GM18508 (cell line): ENCODE measurements around the gene HAUS1.

Experiments
- ATAC-seq: cut with Tn5 transposase; IDR thresholded peaks from one replicate; pipeline ENCODE4 v1.9.1; 2021; ENCODE audit warnings: moderate number of reproducible peaks; ENCODE audit not compliant: insufficient read depth, unreplicated experiment

Gene HAUS1, protein sequence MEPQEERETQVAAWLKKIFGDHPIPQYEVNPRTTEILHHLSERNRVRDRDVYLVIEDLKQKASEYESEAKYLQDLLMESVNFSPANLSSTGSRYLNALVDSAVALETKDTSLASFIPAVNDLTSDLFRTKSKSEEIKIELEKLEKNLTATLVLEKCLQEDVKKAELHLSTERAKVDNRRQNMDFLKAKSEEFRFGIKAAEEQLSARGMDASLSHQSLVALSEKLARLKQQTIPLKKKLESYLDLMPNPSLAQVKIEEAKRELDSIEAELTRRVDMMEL

DNA sequence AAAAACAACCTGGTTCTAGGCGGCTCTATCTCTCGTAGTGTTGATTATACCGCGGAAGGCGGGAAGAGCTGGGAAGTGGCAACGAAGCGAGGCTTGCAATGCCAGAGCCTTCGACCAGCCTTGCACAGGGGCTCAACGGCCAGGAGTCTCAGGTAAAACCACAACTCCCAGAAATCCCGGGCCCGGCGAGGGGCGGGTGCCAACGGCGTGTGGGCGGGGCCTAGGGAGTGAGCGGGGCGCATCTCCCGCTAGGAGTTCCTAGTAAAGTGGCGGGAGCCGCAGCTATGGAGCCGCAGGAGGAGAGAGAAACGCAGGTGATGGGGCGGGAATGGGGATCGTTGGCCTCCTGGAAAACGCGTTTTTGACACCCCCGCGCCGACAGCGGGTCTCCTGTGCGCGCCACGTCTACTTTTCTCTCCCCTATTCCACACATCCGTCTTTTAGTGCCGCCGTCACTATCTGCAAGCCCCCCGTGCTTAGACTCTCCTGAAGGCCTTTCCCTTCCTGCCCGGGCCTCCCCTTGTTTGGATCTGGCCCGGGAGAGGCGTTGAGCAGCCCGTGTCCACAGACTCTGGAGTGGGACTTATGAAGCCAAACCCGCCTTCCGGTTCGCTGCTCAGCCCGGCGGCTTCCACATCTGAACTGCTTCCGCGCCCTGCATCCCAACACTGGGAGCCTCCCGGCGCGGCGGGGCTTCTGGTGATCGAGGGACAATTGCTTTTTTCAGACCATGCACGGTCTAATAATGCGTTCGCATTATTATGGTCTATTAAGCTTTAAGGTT lies at the start of gene HAUS1:
TSS of gene HAUS1 (plus strand) at position 258 of the 784 bp plus-strand sequence. CDS start at position 285, 27 bp downstream.
- ATAC-seq = peak; percentile 57

DNA sequence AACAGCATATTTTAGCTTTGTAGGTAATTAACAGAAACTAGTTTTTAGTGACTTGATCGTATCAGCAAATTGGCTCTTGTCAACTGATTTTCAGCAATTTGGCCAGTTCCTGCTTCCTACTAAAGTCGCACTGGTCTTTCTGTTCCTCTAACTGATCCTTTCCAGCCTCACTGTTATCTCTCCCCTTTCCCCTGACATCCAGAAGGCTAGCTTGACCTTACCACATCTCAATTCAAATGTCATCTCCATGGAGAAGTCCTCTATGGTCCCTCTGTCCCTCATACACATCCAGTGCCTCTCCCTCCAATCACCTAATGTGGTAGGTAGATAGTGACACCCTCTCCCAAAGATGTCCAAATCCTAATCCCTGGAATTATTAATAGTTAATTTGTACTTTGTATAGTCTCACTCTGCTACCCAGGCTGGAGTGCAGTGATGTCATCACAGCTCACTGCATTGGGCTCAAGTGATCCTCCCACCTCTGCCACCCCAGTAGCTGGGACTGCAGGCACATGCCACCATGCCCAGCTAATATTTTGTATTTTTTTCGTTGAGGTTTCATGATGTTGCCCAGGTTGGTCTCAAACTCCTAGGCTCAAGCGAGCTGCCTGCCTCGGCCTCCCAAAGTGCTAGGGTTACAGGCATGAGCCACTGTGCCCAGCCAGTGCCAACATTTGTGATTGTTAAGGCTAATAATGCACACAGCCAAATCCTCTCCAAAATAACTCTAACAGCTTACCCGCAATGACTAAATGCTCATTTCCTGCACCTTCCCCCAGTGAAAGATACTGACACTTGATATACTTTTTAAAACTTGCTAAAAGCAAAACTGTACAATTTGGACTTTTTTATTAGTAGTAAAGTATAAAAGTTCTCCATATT lies 49.0 kb upstream of the HAUS1 start:
- ATAC-seq = no peak

DNA sequence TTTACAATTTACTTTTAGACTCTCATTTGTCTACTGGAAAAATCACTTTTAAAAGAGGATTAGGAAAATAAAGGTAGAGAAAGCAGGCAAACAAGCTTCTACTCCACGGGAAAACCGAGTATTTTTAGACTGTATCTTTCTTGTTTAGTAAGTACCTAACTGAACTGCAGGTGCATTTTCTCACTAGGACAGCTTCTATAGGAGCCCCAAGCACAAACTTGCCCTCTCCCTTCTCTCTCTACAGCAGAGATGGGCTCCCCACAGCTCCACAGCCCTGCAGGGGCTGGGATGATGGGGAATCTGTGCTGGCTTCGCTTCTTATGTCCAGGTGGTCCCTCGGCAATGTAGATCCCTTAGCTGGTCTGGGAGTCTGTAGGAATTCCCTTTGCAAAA lies 48.4 kb upstream of the HAUS1 start:
- no peak for ATAC-seq

DNA sequence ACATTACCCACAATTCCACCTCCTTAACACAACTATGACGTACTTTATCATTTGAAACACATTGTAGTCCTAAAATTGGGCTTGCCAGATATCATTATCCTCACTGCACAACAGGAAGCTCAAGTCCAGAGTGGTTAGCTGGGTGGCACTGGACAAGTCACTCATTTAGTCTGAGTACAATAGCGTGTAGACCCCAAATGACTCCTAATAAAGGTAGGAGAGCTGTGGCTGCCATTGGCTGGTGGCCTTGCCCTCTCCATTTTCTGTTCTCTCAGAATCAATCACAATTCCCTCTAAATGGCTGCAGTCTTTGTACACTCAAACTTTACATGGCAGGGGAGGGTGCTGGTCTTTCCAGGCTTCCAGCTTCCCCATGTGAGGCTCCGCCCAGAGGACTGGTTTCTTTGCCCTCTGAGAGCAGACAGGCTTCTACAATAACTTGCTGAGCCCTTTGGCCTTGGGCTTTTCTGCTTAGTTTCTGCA lies 43.8 kb upstream of the HAUS1 start:
- no peak for ATAC-seq

DNA sequence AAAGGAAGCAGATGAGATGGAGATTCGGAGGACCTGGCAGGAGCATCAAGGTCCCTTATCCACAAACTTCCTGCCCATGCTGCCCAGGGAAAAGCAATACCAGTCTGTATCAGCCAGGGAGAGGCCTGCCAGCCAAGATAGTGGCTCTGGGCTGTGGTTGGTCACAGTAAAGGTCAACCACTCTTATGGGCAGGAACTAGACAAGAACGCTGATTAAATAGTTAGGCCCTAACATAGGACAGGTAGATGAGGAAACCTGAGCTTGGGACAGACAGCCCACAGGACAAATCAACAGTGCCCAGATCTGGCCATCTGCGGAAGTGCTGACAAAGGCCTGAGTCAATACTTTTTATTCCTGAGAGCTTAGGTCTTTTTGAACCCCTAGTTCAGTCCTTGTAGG lies 42.8 kb upstream of the HAUS1 start:
- no peak for ATAC-seq

DNA sequence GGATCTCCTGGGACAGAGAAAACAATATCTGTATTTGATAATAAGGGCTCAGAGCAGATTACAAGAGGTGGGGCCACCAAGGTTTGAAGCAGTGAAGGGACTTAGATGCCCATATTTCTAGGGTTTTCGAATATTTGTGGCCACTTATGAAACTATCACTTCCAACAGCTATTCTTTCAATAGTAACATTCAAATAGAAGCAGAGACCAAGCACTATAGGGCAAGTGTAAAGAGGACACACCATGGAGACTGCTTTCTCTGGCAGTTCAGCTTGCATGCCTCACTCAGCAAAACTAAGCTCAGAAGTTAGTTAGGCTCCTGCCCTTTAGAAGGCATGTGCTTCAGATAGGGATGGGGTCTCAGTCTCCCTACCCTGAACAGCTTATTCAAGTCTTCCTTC lies 42.4 kb upstream of the HAUS1 start:
- ATAC-seq = no peak

DNA sequence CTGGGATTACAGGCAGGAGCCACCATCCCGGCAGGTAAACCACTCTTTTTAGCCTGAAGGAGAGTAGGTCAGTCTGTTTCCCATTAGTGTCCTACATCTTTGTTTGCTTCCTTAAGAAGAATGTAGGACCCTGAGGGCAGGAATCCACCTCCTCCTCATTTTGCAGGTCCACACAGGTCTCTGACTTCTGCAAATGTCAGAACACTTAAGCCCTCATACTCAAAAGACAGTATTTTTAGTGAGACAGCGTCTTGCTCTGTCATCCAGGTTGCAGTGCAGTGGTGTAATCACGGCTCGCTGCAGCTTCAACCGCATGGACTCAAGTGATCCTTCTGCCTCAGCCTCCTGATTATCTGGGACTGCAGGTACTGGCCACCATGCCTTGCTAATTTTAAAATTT lies 41.4 kb upstream of the HAUS1 start:
- no peak for ATAC-seq

DNA sequence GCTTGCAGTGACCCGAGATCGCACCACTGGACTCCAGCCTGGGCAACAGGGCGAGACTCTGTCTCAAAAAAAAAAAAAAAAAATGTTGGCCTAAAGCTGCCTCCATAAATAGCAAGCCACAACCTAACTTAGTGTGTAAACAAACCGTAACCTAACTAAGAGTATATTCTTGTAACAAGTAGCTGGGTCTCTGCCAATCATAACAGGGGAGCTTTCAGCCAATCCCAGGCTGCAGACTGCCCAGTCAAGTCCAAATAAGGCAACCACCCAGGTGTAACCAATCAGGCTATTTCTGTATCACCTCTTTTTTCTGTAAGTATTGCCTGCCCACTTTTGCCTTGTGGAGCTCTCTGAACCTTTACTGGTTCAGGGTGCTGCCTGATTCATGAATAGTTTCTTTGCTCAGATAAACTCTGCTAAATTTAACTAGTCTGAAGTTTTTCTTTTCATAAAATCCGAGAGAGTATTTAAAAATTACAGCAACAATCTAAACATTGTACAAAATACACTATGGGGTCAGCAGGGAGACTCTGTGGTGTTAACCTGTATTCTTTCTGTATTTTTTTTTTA lies 36.7 kb upstream of the HAUS1 start:
- no peak for ATAC-seq

DNA sequence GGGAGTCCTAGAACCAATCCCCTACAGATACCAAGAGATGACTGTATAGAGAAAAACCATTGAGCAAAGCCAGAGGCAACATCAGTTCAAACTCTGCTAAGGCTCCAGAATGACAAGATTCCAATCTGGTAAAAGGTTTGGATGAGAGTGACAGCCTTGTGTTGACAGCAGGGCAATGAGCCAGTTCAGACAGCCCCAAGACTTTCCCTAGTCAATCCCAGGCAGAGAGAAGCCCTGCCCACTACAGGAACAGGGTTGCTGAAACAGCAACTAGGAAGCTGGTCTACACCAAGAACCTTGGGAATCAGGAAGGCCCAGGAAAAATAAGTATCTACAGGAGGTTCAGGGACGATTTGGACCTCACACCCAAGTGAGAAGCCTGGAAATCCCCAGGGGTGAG lies 35.4 kb upstream of the HAUS1 start:
- ATAC-seq = no peak

DNA sequence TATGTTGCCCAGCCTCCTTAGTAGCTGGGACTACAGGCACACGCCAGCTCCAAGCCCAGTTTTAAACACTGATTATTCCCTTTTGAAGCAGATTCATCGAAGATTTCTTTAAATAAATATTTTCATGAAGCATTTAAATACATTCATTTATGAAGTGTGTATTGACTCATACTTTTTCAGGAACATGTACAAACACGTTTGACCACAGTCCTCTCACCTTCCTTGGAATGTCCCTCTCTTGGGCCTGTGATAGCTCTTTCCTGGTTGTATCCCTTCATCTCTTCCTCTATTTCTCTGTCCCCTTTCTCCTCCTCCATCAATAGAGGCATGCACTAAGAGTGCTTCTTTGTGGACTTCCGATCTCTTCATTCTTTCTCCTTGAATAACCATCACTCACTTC lies 34.7 kb upstream of the HAUS1 start:
- no peak for ATAC-seq

DNA sequence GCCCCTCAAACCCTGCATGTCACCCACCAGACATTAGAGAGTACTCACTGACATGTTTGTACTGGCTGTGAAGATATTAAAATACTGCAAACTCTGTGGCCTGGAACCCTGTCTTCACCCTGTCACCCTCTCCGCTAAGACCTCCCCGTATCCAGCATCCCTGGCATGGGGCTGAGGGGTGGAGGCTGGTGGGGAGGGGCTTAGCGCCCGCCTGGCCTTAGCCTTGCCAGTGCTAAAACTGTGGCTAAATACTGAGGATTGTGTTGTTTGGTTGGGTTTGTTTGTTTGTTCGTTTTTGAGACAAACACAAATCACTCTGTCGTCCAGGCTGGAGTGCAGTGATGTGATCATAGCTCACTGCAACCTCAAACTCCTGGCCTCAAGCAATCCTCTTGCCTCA lies 34.0 kb upstream of the HAUS1 start:
- ATAC-seq = no peak

DNA sequence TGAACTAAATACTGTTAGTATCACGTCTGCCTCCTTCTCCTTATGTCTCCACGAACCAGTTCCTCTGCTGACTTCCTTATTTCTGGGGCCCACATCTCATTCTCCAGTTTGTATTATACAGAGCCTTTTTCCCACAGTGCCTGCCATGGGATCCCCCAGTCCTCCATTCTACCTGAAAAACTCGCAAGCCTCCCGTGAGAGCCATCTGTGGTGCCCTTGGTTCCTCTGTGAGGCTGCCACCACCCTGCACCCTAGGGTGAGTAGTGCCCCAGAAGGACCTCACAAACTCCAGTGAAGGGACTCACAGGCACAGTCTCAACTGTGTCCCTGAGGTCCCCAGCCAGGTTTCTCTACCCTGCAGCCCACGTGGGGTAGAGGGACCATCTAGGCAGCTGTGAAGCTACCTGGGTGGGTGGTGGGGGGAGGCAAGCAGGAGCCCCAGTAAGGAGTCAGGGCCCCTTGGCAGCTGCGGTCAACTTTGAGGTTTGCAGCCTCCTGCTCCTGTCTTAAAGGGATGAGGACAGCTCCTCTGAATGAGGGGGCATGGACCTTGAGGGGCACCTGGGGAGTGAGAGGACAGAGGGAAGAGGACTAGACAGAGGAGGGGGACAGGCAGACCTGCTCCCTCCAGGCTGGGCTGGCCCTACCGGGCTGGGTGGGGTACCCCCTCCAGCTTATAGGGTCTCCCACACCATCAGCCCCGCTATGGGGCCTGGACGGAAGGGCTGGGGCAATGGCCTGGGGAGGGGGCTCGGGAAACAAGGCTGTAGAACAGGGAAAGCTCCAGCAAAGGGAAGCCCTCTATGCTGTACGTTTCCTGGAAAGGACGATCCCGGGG lies 33.2 kb upstream of the HAUS1 start:
- no peak for ATAC-seq

DNA sequence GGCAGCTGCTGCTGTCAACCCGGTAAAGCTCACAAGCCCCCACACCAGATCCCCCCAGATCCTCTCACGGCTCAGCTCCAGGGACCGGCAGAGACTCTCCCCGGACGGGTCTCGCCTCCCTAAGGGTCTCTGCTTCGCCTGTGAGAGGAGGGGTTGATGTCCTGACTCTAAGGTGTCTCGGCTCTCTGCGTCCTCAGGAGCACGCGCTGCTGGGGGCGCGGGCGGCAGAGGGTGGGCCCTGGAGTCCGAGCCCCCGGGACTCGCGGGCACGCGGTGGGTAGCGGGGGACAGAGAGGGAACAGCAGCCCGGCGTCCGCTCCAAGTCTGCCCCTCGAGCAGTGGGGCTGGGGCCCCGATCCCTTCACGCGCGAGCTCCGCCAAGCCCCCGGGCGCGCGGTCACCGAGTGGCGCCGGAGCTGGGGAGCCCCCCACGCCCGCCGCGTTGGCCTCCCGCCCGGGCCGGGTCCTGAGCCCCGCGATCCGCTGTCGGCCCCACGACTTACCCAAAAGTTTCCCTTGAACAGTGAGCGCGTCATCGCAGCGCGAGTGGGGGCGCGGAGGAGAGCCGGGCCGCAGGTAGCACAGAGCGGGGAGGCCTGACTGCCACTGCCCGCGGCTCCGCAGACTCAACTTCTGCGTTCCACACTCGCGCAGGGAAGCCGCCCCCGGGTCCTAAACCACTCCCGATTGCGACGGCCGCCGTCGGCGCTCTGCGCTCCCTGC lies 32.4 kb upstream of the HAUS1 start, which contains the start of gene PSTPIP2:
TSS of gene PSTPIP2 (minus strand) at position 608 of the 723 bp plus-strand sequence. CDS start at position 536, 72 bp downstream.
- no peak for ATAC-seq

DNA sequence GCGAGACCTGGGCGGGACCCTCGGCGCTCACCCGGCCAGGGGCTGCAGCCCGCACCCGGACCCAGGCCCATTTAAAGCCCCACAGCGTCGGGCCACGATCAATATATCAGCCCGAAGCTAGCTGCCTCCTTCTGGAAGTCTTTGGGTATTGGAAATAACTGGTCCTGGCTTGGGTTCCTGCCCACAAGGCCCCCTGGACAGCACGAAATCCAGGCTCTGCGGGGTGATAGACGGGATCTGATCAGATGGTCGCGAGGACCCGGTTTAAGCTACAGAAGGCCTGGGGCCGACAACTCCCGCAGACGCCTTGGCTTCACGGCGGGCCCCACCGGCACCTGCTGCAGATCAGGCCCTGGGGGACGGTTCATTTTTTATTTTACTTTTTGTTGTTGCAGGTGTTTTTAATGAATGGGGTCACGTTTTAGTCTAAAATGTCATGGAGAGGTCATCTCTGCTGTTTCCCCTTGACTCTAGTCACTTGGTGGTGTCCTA lies 31.8 kb upstream of the HAUS1 start:
- no peak for ATAC-seq

DNA sequence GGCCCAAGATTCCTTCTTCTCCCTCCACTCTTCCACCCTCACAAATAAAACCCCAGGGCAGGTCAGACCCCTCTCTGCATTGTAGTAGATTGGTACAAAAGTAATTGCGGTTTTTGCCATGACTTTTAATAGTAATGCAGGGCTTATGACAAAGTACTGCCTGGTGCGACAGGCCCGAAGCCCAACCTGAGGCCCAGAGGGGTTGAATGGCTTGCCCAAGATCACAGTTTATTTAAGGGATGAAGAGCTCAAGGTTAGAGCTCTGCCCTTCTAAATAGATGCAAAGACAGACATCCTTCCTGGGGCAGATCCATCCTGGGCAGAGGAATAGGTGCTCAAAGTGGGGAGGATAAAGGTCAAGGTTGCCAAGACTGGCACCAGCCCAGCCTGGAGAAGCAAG lies 31.2 kb upstream of the HAUS1 start:
- no peak for ATAC-seq

DNA sequence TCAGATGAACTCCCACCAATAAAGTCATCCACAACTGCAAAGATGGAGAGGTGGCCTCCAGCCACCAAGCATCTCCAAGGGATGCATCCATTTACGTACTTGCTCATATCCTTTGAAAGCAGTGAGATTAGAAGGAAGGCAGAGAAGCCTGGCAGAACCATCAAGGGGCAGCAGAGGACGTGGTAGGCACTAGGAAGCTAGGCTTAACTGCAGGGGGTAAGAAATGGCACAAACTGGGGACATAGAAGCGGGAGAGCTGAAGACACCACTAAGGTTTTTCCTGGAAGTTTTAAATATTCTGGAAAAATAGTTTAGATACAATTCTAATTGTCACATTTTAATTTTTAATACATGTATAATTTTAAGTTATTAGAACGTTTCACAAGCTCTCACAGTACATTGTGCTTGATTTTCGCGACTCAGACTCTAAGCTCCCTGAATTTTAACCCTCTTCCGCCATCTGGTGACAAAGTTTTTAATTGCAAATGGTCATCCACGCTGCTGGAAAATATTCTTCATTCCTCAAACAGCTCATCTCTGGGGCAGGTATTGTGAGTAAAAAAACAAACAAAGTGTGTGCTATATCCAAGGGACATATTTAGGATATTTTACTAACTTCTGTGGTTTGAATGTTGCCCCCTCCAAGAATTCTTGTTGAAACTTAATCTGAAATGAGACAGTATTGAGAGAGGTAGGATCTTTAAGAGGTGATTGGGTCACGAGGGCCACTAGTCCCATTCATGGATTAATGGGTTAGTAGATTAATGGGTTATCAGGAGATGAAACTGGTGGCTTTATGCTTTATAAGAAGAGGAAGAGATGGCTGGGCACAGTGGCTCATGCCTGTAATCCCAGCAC lies 30.5 kb upstream of the HAUS1 start:
- ATAC-seq = no peak

DNA sequence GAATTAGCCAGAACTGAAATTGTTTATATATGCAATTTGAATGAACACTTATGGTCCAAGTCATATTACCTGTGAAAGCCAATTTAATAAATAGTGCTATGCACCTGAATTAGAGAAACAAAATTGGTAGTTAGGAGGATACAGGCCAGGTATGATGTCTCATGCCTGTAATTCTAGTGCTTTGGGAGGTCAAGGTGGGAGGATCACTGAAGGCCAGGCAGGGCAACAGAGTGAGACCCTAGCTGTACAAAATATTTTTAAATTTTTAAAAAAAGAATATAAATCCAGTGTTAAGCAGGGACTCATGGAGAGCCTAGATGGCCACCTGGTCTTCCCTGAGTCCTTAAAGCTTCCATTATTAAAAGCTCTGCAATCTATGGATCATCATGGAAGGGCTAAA lies 24.8 kb upstream of the HAUS1 start:
- ATAC-seq = no peak

DNA sequence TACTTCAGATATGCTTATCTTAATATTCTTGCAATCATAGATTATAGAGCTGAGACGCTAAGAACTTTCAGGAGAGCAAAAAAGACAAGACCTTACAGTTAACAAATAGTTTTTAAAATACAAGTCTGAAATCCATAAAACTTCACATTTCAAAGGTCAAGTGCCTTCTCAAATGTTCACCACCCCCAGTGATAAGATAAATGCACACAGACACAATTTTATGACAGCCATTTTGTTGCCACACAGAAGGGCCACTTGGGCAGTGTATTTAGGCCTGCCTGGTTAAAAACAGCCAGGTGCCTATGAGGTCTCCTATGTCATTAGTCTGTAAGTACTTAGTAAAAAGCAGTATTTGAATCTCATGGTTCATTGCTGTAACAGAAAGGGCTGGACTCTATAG lies 24.0 kb upstream of the HAUS1 start:
- ATAC-seq = no peak
